Dendritic cell treated with granulocyte-macrophage colony-stimulating factor and Interleukin-4, amounts not matched to agents 40 ng/mL and 50 ng/mL, for 4 days (primary cell): ENCODE measurements around the gene DOCK3.
"Not testable (repeated sequence)": the region's sequence is repeated elsewhere in the genome, so short reads cannot be mapped to it uniquely, and the experiment has no call there.

ENCODE experiments used
- H3K27ac Mint-ChIP-seq: one replicate; pipeline ENCODE4 v1.8.0; 2022; ENCODE audit warnings: mild to moderate bottlenecking, mixed read lengths
- H3K27me3 Mint-ChIP-seq: one replicate; pipeline ENCODE4 v1.8.0; 2022; ENCODE audit warnings: mild to moderate bottlenecking, mixed read lengths
- H3K36me3 Mint-ChIP-seq: one replicate; pipeline ENCODE4 v1.8.0; 2022; ENCODE audit warnings: low read depth, mixed read lengths
- H3K4me1 Mint-ChIP-seq: one replicate; pipeline ENCODE4 v1.8.0; 2022; ENCODE audit warnings: low read depth, mixed read lengths
- H3K4me3 Mint-ChIP-seq: one replicate; pipeline ENCODE4 v1.8.0; 2022; ENCODE audit warnings: mild to moderate bottlenecking, moderate library complexity, mixed read lengths
- H3K9me3 Mint-ChIP-seq: one replicate; pipeline ENCODE4 v1.8.0; 2022; ENCODE audit warnings: mixed read lengths
- intact Hi-C: fragments of 100-400 bp; cut with micrococcal nuclease; formaldehyde crosslinking; loops from one replicate; pipeline ENCODE4 v1.15.0; 2022

Gene DOCK3

DNA sequence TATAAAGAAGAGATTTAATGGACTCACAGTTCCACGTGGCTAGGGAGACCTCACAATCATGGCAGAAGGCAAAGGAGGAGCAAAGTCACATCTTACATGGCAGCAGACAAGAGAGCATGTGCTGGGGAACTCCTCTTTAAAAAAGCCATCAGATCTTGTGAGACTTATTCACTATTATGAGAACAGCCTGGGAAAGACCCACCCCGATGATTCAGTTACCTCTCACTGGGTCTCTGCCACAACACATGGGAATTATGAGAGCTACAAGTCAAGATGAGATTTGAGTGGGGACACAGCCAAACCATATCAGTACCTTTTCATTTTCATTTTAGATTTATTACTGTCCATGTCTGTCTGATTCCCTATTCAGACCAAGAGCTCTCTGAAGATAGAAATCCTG lies 258.2 kb downstream of the DOCK3 start:
- H3K4me1 Mint-ChIP-seq, H3K27me3 Mint-ChIP-seq, H3K36me3 Mint-ChIP-seq, intact Hi-C loops, H3K27ac Mint-ChIP-seq, H3K4me3 Mint-ChIP-seq: not testable (repeated sequence)
- peaks cover 23% of the 10 kb centered on the region for H3K9me3 Mint-ChIP-seq

DNA sequence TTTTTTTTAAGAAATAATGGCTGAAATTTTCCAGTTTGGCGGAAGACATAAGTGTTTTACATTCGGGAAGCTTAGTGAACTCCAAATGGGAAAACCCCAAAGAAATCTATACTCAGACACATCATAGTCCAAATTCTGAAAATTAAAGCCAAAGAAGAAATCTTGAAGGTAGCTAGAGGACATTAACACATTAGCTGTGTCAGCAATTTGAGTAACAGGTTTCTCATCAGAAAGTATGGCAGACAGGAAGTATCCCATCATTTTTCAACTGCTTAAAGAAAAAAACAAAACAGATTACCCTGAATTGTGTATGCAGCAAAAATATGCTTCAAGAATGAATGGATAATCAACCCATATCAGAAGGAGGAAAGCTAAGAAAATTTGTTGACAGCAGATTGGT lies 261.7 kb downstream of the DOCK3 start:
- Mint-ChIP-seq H3K27me3 (peaks cover 2% of the 10 kb centered on the region), H3K4me1 (no peaks in the 10 kb centered on the region), H3K4me3 (no peak overlapping the region), H3K27ac (no peak overlapping the region), H3K9me3 (peaks cover 23% of the 10 kb centered on the region), H3K36me3 (no peaks in the 10 kb centered on the region)
- intact Hi-C loops: no loop called here

DNA sequence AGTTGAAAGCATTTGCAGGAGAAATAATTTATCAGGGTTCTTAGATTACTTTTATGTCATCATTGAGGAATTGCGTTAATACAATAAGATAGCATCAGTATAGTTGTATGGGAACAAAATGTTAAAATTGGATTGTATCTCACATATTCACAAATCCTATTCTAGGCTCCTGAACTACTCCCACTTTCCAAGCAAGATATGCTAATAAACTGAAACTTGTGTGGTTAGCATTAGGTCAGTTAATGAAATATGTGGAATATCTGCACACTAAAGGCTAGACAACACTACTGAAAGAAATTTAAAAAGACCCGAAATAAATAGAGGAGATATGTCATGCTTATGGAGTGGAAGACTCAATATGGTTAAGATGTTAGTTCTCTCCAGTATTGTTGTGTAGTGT lies 272.7 kb downstream of the DOCK3 start:
- H3K4me3 Mint-ChIP-seq: no peak overlapping the region
- no peak overlapping the region for H3K27ac Mint-ChIP-seq
- no peaks in the 10 kb centered on the region for H3K9me3 Mint-ChIP-seq
- no peaks in the 10 kb centered on the region for H3K27me3 Mint-ChIP-seq
- H3K4me1 Mint-ChIP-seq: peaks cover 12% of the 10 kb centered on the region
- no peaks in the 10 kb centered on the region for H3K36me3 Mint-ChIP-seq
- intact Hi-C loops: no loop called here

DNA sequence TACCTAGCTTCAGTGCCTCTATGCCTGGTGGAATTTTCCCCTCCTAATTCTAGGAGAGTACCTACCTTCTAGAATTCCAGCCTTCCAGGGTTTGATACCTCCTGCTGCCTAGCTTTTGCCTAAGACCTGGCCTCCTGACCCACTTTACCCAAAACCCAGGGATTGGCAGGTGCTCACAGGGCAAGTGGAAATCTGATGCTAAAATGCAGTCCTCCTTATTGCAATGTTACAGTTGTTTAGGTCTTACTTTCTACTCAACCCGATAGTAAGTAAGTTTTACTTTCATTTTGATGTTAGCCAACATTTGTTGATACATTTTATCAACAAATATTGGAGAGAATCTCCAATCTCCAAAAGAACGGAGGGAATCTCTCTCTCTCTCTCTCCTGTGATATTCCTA lies 275.9 kb downstream of the DOCK3 start:
- no peak overlapping the region for H3K27ac Mint-ChIP-seq
- intact Hi-C loops: no loop called here

DNA sequence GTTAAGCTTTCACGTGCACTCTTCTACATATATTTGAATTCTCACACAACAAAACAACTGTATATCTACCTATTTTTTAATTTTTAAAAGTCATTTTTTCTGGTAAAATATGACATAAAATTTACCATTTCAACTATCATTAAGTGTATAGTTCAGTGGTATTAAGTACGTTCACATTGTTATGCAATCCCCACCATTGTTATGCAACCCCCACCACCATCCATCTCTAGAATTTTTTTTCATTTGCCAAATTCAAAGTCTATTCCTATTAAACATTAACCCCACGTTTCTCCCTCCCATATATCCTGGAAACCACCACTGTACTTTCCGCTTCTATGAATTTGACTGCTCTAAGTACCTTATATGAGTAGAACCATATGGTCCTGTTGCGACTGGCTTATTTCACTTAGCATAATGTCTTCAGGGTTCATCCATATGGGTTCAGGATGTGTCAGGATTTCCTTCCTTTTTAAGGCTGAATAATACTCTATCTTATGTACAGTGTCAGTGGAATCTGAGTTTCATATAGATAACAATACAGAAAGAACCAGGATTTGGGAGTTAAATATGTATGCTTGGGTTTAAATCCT lies 279.2 kb downstream of the DOCK3 start:
- Mint-ChIP-seq H3K27me3 (no peaks in the 10 kb centered on the region), H3K4me3 (no peak overlapping the region), H3K4me1 (peaks cover 12% of the 10 kb centered on the region), H3K36me3 (no peaks in the 10 kb centered on the region), H3K9me3 (no peaks in the 10 kb centered on the region), H3K27ac (no peak overlapping the region)
- intact Hi-C loops: no loop called here

More for the DNA sequence above, 275.9 kb downstream of the DOCK3 start:
- Mint-ChIP-seq H3K36me3 (no peaks in the 10 kb centered on the region), H3K9me3 (no peaks in the 10 kb centered on the region), H3K4me1 (peaks cover 12% of the 10 kb centered on the region), H3K4me3 (no peak overlapping the region), H3K27me3 (no peaks in the 10 kb centered on the region)

DNA sequence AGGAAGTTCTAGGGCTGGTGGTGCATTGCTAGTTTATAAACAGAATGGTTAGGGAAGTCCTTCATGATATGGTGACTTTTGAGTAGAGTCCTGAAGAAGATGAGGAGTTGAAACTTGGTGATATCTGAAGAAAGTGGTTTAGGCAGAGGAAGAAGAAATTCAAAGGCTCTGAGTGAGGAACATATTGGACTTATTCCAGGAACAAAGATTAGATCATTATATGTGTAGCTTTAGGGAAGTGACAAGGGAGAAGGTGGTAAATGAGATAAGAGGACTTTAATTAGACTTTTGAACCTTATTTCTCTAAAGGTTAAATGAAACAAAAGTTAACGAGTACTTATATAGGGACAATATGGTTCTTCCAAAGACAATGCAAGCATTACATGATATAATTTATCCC lies 286.7 kb downstream of the DOCK3 start:
- no peak overlapping the region for H3K27ac Mint-ChIP-seq
- no peak overlapping the region for H3K4me3 Mint-ChIP-seq
- peaks cover 1% of the 10 kb centered on the region for H3K27me3 Mint-ChIP-seq
- intact Hi-C loops: no loop called here
- peaks cover 6% of the 10 kb centered on the region for H3K4me1 Mint-ChIP-seq
- H3K9me3 Mint-ChIP-seq: no peaks in the 10 kb centered on the region
- H3K36me3 Mint-ChIP-seq: no peaks in the 10 kb centered on the region

DNA sequence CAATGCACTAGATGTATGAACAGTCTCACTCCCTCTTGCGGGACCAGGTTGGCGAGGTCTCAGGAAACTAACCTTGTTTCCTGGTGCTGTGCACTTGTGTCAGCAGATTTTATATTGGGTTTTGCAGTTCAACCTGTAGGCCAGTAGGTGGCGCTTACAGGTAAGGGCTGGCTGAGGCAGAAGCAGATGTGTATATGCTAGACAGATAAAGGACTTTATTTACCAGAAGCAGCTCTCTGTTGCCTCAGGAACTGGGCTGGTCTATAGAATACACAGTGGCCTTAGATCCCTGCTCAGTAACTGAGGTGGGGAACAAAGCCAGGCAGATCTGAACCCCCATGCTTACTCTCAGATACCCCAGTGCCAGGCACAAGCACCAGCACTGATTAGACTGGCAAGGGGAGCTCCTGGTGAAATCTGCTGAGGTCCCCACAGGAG lies 296.8 kb downstream of the DOCK3 start:
- Mint-ChIP-seq H3K4me3 (no peak overlapping the region), H3K36me3 (no peaks in the 10 kb centered on the region), H3K27me3 (no peaks in the 10 kb centered on the region), H3K4me1 (no peaks in the 10 kb centered on the region), H3K27ac (no peak overlapping the region), H3K9me3 (no peaks in the 10 kb centered on the region)
- intact Hi-C loops: loop anchor here (2.0 kb wide), 1 partner anchor 401 kb away; no protein-coding TSS in a partner anchor

DNA sequence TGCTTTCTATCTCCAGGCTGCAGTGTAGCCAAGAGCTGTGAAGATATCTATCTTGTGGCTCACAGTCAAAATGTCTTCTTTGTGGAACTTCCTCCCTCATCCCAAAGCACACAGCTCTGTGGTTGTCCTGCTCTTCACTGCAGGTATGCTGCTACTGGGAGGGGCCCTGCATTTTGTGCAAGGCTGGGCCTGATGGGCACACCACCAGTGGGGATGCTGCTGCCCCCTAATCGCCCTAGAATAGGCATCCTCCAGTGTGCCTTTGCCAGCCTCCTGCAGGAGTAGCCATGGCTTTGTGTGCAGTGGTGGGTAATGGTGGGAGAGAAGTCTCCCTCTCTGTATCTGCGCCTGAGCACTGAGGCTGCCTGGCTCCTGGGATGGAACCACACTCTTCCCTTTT lies 297.3 kb downstream of the DOCK3 start:
- no peaks in the 10 kb centered on the region for H3K4me1 Mint-ChIP-seq
- intact Hi-C loops: no loop called here
- H3K36me3 Mint-ChIP-seq: no peaks in the 10 kb centered on the region
- no peak overlapping the region for H3K27ac Mint-ChIP-seq
- H3K4me3 Mint-ChIP-seq: no peak overlapping the region
- H3K27me3 Mint-ChIP-seq: no peaks in the 10 kb centered on the region
- H3K9me3 Mint-ChIP-seq: no peaks in the 10 kb centered on the region

DNA sequence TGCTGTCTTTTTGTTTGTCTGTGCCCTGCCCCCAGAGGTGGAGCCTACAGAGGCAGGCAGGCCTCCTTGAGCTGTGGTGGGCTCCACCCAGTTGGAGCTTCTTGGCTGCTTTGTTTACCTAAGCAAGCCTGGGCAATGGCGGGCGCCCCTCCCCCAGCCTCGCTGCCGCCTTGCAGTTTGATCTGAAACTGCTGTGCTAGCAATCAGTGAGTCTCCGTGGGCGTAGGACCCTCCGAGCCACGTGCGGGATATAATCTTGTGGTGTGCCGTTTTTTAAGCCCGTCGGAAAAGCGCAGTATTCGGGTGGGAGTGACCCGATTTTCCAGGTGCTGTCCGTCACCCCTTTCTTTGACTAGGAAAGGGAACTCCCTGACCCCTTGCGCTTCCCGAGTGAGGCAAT lies 303.9 kb downstream of the DOCK3 start:
- H3K27me3 Mint-ChIP-seq, H3K27ac Mint-ChIP-seq, H3K9me3 Mint-ChIP-seq, H3K36me3 Mint-ChIP-seq, H3K4me3 Mint-ChIP-seq, H3K4me1 Mint-ChIP-seq, intact Hi-C loops: not testable (repeated sequence)

DNA sequence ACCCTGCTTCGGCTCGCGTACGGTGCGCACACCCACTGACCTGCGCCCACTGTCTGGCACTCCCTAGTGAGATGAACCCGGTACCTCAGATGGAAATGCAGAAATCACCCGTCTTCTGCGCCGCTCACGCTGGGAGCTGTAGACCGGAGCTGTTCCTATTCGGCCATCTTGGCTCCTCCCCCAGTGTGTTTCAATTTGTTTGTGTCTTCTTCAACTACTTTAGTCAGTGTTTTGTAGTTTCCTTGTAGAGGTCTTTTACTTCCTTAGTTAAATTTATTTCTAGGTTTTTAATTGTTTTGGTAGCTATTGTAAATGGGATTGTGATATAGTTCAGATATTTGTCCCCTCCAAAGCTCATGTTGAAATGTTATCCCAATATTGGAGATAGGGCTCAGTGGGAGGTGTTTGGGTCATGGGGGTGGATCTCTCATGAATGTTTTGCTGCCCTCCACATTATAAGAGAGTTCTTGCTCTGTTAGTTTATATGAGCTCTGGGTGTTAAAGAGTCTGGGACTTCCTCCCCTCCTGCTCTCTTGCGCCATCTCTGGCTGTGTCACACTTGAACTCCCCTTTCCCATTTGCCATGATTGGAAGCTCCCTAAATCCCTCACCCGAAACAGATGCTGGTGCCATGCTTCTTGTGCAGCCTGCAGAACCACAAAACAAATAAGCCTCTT lies 304.4 kb downstream of the DOCK3 start:
- intact Hi-C loops: no loop called here

DNA sequence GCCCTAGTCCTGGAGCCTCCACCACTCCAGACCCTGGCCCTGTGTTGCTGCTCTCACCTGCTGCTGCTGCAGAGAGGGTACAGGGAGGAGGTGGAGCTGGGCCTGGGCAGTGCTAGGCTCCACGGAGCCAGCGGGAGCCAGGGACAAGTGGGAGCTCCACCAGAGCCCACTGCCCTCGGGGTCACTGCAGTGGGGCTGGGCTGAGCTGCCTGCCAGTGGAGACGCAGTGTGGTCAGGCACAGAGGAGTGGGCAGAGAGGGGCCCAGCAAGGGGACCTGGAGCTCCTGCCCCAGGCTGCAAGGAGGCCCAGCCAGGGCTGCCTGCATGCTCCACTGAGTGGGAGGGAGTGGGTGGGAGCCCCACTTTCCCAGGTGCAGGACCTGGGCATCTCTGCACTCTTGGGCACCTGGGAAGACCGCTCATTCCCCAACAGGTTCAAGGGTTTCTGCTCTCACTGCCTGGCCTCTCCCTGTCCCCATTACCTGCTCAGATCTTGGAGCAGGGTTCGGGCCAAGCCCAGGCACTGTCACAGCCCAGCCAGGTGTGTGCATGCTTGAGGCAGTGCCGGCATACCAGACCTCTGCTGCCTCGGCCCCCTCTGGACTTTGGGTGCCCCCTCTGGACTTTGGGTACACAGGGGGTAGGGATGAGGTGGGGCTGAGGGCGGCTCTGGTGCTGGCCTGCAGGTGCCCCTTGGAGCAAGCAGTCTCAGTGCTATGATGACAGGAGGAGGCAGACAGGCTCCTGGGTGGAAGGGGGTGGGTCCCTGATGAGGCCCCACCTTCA lies 308.0 kb downstream of the DOCK3 start:
- no peaks in the 10 kb centered on the region for H3K36me3 Mint-ChIP-seq
- H3K4me3 Mint-ChIP-seq: no peak overlapping the region
- no peak overlapping the region for H3K27ac Mint-ChIP-seq
- no peaks in the 10 kb centered on the region for H3K4me1 Mint-ChIP-seq
- no peaks in the 10 kb centered on the region for H3K9me3 Mint-ChIP-seq
- H3K27me3 Mint-ChIP-seq: peaks cover 3% of the 10 kb centered on the region
- intact Hi-C loops: no loop called here

More for the DNA sequence above, 304.4 kb downstream of the DOCK3 start:
- Mint-ChIP-seq H3K36me3 (no peaks in the 10 kb centered on the region), H3K9me3 (no peaks in the 10 kb centered on the region), H3K4me3 (no peak overlapping the region), H3K27ac (no peak overlapping the region), H3K4me1 (no peaks in the 10 kb centered on the region), H3K27me3 (peaks cover 3% of the 10 kb centered on the region)

DNA sequence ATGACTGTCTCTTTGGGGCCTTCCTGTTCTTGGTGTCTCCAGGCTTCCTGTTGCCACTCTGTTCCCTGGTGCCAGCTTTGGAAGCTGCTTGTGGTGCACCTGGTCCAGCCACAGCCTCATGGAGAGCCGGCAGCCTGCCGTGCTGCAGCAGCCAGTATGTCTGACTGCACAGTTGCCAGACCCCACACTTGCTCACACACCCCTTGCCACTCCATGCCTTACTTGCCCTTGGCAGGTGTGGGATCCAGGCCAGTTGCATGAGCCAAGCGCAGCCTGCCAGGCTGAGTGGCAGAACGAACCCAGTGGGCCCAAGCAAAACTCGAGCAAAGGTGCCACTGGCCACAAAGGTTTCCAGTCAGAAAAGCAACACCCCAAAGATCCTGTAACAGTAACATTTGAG lies 309.2 kb downstream of the DOCK3 start:
- no peaks in the 10 kb centered on the region for H3K4me1 Mint-ChIP-seq
- intact Hi-C loops: no loop called here
- H3K36me3 Mint-ChIP-seq: no peaks in the 10 kb centered on the region
- H3K27ac Mint-ChIP-seq: no peak overlapping the region
- peaks cover 2% of the 10 kb centered on the region for H3K9me3 Mint-ChIP-seq
- H3K27me3 Mint-ChIP-seq: peaks cover 3% of the 10 kb centered on the region
- no peak overlapping the region for H3K4me3 Mint-ChIP-seq

DNA sequence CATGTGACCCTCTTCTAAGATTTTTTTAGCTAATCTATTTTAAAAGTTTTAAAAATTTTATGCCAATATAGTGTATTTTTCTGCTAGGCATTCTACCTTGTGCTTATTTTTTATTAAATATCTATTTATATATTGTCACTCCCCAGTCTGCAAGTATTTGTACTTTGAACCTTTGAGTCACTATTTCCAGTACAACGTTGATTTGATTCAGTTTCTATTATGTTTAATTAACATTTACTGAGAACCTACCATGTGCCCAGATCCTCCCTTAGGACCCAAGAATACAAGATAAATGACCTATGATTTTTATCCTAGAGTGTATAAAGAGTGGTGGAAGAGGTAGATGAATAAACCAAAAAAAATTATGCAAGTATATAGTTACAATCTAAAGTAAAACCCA lies 311.2 kb downstream of the DOCK3 start:
- intact Hi-C loops: no loop called here
- Mint-ChIP-seq H3K9me3 (peaks cover 17% of the 10 kb centered on the region), H3K36me3 (no peaks in the 10 kb centered on the region)

DNA sequence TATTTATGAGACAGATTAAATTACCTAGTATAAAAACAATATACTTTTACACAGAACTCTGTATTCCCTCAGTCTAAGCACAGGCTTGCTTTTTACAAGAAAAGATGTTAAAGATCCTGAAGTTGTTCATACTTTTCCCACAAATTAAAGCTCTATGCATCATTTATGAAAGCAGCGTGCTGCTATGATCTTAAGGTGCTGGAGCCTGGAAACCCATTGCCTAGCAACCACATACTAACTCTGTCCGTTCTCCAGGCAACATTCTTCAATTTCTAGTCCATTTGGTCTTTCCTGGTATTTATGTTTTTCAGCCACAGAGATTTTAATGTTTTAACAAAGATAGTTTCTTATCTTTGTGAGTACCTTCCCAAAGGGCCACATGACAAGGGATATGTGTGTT lies 312.0 kb downstream of the DOCK3 start:
- Mint-ChIP-seq H3K9me3 (peaks cover 26% of the 10 kb centered on the region), H3K4me1 (no peaks in the 10 kb centered on the region), H3K4me3 (no peak overlapping the region), H3K36me3 (no peaks in the 10 kb centered on the region), H3K27ac (no peak overlapping the region), H3K27me3 (no peaks in the 10 kb centered on the region)
- intact Hi-C loops: no loop called here

More for the DNA sequence above, 311.2 kb downstream of the DOCK3 start:
- Mint-ChIP-seq H3K4me1 (no peaks in the 10 kb centered on the region), H3K27ac (no peak overlapping the region), H3K4me3 (no peak overlapping the region), H3K27me3 (no peaks in the 10 kb centered on the region)
